Measurements from ENCODE around the gene ST6GALNAC6.

- TF ChIP-seq CTCF (IDR thresholded peaks at IDR 0.05): no peak
- TF ChIP-seq POLR2A (IDR thresholded peaks at IDR 0.05): no peak
Observed at GRCh38 chr9:127875306-127875966, 24.0 kb downstream of the ST6GALNAC6 start.

Measured in Peyer's patch (tissue), 4 donors.